ENCODE data around the gene NDUFV1. TPM values are rescaled to one million over a fixed set of nuclear protein-coding genes. Genes with fewer than 3 reads are reported as not detected.
"Not testable (repeated sequence)": the region's sequence is repeated elsewhere in the genome, so short reads cannot be mapped to it uniquely, and the experiment has no call there.

Gene NDUFV1
- total RNA-seq, 1 donor from 2014 or later = 202 TPM

DNA sequence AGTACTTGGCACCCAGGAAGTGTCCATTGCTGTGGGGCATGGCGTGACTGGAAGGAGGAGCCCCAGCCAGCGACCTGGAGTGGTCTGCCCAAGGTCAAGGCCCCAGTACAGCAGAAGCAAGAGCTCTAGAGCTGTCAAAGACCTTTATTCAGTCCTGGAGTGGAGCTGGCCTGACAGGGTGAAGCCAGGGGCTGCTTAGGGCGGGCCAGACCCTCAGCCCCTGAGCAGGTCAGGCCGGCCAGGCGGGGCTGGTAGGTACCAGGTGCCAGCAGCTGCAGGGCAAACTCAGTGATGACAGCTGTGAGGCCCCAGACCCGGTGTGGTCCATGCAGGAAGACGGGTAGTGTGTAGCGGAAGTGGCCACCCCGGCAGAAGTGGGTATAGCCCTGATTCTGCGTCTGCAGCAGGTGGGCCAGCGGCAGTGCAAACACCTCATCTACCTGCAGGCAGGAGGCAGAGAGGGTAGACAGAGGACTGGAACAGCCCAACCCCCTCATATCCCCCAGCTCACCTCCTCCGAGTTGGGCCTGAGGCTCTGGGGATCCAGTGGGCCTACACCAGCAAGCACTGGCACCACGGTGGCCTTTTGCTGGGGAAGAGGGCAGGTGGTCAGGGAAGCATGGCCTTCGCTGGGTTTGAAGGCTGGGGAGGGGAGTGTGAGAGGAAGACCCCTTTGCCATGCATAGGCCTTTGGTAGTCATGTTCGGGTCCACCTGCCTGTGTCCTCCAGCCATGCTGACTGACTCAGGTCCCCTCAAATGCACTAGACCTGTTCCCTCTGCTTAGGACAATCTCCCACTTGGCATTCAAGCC, 21.3 kb downstream of the NDUFV1 start:
- no peak for DNase-seq (ENCODE audit: low spot score)

DNA sequence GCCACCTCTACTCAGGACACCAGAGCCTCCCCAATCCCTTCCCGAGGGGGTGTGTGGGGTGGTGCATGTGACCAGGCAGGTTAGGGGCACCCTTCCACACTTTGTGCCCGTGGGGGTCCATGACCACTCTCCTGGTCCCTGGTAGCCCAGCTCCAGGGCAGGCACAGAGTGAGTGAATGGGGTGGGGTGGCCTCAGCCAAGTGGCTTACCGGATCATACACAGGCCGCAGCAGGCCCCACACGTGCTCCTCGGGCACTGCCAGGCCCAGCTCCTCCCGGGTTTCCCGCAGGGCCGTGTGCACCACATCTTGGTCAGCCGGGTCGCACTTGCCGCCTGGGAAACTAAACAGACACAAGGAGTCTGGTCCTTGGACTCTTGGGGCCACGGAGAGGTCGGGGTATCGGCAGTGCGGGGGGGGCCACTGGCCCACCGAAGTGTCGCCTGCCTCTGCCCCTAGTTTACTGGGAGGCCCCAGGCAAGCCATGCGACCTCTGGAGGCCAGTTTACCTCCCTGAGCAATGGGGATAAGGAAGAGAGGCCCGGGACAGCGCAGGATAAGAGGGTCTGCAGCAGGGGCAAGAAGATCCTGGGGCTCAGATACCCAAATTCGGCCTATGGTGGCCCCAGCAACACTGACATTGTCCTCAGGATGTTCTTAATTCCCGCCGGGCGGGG, 22.1 kb downstream of the NDUFV1 start:
- DNase-seq (ENCODE audit: low spot score) = no peak

DNA sequence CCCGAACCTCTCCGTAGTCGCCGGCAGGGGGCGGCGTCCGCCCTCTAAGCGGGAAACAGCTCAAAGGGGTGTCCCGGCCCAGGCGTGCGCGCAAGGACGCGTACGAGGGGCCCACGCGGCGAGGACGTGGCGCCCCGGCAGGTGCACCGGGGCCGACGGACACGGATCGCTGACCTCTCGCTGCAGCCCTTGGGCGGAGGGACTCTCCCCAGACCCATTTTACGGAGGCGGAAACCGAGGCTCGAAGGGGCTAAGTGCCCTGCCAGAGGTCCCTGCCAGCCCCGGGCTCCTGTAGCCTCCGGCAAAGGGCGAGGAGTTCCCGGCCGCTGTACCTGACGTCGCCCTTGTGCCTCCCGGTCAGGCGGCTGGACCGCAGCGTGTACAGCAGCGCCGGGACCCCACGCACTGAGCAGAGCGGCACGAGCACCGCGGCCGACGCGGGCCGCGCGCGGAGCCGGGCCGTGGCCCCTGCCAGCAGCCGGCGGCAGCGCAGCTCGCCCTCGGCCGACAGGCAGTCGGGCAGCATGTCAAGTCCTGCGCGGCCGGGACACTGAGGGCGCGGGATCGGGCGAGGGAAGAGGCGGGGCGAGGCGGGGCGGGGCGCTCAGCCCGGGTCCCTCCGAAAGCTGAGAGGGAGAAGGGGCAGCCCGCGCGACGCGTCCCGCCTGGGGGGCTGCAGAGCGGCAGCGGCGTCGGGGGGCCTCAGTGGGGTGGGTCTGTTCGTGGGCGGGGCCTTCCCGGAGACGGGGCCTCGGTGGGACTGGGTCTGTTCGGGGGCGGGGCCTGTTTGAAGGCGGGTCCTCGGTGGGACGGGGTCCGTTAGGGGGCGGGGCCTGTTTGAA, 22.9 kb downstream of the NDUFV1 start, which contains the start of gene NUDT8:
NUDT8 (minus strand) TSS at position 552 of the 842 bp plus-strand sequence; CDS start at position 526, 26 bp downstream.
- DNase-seq (ENCODE audit: low spot score) = peak; percentile 82

DNA sequence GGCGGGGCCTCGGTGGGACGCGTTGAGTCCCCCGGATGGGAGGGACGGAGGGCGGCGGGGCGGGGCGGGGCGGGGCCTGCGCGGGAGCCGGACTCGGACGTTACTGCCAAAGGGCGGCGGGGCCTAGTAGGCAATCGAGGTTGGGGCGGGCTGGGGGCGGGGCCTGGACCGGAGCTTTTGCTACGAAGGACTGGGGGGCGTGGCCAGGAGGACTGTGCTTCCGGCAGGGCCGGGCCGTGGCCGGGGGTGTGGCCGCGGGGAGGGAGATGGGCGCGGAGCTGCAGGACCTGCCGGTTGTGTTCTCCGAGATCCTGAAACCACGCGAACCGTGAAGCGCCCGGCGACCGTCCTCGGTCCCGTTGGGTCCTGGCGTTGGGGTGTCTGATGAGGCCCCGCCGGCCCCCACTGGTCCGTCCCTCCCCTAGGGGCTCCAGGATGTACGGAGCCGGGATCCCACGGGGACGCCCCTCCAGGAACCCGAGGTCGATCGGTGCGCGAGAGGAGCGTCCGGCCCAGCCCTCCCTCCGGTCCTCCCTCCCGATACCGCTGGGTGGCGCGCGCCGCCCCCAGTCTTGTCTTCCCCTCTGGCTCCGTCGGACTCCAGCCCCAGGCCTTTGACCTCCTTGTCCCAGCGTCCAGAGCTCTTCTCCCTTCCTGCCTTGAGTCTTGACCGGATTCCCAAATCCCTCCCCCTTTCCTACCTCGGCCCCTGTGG, 23.6 kb downstream of the NDUFV1 start:
- DNase-seq (ENCODE audit: low spot score) = peak; percentile 99

DNA sequence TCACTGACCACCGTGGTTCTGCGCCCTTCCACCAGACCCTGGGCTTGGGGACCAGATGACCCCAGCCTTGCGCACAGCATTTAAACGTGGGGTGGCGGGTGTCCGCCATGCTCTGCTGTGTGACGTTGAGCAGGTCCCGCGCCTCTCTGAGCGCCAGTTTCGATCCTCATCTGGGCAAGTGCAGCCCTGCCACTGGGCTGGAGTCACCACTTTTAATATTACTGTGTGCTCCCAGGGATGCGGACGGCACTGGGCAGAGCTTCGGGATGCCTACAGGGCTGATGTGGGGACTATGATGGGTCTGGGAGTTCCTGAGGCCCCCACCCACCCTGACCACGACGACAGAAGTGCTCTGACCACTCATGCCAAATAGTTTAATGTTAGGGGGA, 24.2 kb downstream of the NDUFV1 start:
- no peak for DNase-seq (ENCODE audit: low spot score)

DNA sequence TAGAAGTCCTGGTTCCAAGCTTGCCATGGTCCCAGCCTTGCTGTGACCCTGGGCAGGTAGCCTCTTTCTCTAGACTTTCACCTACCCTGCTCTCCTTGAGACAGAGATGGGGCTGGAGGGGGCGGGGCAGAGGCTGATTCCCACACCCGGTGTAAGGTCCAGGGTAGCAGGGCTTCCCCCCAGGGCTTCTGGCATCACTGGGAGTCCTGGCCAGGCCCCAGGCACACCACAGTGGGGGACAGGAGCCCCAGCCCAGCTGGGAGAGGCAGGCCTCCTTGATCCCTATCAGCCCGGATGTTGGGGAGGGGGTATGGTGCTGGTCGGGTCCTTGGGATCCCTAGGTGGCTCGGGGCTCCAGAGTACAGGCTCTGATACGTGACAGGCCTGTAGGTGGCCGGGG, 24.7 kb downstream of the NDUFV1 start:
- no peak for DNase-seq (ENCODE audit: low spot score)

DNA sequence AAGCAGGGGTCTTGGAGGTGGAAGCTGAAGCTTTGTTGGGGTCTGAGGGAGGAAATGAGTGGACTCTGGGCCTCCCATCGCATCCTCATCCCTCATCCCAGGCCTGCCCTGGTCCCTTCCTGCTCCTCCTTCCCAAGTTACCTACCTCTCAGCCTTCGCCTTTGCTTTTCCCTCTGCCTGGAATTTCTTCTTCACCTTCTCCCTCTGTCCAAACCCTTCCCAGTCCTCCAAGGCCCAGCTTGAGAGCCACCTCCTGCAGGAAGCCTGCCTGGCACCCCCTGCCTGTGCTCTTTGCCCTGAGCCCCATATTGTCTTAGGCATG, 25.1 kb downstream of the NDUFV1 start:
- no peak for DNase-seq (ENCODE audit: low spot score)

DNA sequence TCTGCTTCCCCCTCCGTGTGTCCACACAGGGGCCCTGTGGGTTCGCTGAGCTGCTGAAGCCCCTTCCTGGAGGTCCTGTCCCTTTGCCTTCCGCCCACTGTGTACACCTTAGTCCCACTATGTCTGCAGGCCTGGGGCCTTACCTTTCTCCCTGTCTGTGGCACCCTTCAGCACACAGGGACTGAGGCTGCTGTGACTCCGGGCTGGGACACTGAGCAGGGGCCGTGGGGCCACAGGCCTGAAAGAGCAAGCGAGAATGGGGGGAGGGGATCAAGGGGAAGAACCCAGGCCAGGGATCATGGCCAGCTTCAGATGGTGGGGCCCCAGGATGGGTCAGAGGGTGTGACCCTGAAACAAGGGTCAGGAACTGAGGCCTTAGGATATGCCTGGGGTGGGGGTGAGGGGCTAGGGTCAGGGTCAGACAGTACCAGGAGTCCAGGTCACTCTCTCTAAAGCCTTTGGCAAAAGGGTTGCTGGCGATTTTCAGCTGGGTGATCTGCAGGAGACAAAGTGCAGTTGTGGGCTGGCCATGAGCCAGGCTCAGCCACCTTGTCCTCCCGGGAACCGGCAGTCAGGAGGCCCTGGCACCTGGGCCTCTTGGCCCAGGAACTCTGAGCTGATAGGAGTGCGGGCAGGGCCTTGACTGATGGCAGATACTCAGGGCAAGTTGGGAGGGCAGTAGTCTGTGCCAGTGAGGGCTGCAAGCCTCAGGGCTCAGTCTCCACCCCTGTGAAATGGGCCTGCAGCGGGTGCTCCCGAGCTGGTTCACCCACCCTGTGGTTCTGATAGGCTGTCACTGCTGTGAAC, 25.6 kb downstream of the NDUFV1 start:
- peak; percentile 63 for DNase-seq (ENCODE audit: low spot score)

DNA sequence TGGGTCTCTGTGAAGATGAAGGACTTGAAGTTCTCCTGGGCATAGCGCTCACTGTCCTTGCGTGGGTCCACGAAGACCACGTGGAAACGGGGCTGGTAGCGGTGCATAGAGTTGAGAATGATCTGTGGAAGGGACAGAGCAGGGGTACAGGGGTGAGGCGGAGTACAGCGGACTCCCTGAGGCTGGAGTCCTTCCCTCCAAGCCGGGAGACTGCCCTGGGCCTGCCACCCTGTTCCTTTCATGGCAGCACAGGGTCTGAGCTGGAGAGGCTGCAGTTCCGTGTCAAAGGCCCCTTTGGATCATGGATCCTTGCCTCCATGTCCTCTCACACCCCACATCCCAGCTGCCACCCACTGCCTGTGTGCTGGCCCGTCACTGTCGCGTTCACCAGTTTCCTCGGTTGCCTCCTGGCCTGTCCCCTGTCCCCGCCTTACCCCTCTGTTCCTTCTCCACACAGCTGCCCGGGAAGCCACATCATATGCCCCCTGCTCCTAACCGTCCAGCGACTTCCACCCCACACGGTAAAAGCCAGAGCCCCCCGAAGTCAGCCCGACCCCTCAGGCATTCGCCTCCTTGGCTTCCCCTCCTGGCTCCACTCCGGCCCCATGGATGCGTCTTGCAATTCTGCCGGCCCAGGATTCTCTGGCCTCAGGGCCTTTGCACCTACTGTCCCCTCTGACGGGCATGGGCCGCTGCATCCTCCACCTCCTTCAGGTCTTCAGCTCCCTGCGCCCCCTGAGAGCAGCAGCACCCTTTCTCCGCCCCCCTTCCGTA, 26.4 kb downstream of the NDUFV1 start:
- DNase-seq (ENCODE audit: low spot score) = no peak

DNA sequence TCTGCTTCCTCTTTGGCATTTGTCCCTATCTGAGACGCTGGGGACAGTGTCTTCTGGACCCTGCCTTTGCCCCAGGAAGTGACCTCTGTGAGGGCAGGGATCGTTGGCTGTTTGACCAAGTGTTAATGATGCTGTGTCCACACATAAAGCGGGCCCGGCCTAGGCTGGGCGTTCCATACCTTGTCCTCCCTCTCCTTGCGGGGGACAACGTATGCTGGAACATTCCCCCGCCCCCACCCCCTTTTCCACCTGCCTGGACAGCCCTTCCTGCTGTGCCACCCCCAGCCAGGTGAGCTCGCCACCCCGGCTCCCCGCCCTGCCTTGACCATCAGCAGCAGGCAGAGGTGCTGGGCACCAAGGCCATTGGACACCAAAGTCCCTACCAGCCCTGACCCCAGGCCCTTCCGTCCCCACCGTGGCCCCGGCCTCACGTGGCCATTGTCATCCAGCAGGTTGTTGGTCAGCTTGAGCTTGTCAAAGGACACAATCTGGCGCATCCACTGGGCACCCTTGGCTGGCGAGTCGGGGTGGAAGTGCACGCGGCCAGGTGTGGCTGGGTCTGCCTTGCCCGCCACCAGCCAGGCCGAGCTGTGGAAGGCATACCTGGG, 27.1 kb downstream of the NDUFV1 start:
- DNase-seq (ENCODE audit: low spot score) = no peak

DNA sequence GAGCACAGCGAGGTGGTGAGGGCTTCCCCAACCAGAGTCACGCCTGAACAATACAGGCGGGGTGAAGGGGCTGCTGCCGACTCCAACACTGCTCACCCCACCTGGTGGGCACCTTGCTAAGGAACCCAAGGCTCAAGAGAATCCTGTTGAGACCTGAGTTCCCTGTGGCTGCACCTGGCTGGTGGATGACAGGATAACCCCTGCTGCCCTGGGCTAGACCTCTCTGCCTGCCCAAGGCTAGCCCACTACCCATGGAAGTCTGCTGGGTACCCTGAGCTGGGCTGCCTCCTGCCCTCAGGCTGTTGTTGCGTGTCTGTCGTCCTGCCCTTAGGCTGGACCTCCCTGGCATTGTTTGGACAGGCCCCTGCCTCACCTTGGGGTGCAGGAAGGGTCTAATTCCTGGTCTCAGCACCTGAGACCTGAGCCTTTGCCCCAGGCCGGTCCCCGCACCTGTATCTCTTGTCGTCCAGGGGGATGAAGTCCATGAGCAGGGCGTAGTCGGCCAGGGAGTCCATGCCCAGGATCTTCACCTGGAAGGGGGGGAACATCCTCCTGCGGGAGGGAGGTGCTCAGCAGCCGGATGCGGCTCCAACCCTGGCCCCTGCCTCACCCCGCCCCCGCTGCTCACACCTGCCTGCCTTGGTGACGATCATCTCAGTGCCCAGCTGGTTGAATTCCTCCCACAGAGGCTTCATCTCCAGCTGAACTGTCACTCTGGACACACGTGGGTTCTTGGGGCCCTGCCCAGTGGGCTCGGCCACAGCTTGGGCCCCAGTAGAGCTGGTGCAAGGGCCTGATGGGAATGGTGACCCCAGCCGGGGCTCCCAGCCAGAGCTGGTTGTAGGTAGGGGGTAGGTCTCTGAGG, 27.9 kb downstream of the NDUFV1 start:
- no peak for DNase-seq (ENCODE audit: low spot score)

DNA sequence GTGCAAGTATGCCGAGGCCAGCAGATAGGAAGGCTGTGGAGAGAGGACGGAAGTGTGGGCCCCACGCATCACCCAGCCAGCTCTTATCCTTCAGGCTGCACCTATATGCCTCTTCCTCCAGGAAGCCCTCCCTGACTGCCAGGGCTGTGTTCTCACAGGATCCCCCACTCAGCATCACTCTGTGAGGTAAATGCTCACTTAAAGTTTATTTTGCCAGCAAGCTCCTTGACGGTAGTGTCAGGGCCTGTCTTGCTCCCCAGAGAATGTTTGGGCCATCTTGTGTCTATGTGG, 28.4 kb downstream of the NDUFV1 start:
- DNase-seq (ENCODE audit: low spot score) = no peak

DNA sequence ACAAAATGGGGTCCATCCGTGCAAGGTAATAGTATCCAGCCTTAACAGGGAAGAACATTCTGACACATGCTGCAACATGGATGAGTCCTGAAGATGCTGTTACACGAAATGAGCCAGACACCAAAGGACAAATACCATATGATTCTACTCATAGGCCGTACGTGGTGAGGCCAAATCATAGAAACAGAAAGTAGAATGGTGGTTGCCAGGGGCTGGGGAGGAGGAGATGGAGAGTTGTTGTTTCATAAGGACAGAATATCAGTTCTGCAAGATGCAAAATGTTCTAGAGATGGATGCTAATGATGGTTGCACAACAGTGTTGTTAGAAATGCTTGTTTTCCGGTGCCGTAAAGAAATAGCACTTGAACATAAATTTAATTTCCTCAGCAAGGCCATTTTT, 30.2 kb downstream of the NDUFV1 start:
- no peak for DNase-seq (ENCODE audit: low spot score)

DNA sequence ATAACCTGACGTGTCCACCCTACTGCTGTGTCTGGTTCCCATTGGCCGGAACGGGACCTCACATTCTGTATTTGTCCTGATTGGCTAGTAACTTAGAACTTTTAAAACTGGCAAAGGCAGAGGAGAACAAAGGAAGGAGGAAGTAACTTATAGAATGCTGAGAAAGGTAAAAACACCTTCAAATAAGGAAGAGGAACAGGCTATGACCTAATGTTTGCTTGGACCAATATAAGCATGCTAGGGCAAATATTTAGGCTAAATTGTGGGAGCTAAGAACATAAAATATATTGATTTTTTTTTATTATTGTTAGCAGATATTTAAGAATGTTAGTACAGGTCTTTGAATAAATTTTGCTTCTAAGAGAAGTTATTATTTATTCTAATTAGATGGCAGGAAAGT, 30.7 kb downstream of the NDUFV1 start:
- not testable (repeated sequence) for DNase-seq (ENCODE audit: low spot score)

DNA sequence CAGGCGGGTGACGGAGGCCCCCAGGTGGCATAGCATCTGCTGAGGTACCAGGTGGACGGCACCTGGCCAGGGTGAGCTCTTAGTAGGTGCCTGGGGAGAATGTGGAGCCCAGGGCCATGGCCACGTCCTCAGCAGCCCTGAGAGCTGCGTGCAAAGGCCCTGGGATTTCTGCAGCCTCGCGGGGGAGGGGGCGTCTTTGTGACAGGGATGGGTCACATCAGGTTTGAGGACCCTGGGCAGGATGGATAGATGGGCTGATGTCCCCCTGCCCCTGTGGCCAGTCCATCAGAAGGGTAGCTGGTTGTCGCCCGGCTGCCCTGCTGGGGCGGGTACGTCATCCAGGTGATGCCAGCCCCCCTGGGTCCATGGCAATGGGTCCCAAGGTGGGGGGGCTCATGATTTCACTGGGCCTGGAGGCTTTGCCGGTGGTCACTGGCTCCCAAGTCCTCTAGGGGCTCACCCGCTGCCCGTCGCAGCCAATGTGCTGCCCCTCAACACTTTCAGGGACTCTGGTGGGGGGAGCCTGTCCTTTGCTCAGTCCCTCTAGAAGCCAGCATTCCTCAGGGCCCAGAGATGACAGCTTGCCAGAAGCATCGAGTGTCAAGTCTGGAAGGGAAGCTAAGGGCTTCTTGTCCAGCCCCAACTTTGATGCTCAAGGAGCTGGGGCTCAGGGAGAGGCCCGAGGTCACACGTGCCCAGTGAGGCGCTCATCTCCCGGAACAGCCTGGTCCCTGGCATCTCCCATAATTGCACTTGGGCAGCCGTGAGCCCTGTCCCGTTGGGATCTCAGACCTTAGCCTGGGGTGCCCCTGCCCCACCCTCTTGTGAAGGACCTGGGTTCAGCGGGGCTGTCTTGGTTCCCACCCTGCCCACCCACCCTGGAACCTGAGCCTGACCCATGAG, 32.0 kb downstream of the NDUFV1 start:
- DNase-seq (ENCODE audit: low spot score) = no peak

DNA sequence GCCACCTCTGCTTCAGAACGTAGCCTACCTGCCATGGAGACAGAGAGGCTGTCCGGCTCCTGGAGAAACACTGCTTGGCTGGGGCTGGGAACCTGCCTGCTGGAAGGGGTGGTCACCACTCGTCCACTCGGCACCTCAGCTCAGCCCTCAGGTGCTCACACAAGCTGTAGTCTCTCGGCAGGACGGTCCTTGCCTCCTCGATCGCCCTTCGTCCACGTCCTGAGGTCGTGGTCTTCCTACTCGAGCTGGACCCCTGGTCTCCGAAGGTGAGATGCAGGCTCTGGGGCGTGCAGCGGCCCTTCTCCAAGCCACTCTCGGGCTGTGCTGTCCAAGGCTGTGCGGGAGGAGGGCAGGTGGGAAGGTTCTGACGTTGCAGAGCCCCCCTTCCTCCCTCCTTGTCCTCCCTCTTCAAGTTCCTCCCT, 32.7 kb downstream of the NDUFV1 start, which contains the start of gene TBX10:
TBX10 (minus strand) TSS at position 326 of the 422 bp plus-strand sequence; CDS start at position 35, 291 bp downstream.
- no peak for DNase-seq (ENCODE audit: low spot score)

DNA sequence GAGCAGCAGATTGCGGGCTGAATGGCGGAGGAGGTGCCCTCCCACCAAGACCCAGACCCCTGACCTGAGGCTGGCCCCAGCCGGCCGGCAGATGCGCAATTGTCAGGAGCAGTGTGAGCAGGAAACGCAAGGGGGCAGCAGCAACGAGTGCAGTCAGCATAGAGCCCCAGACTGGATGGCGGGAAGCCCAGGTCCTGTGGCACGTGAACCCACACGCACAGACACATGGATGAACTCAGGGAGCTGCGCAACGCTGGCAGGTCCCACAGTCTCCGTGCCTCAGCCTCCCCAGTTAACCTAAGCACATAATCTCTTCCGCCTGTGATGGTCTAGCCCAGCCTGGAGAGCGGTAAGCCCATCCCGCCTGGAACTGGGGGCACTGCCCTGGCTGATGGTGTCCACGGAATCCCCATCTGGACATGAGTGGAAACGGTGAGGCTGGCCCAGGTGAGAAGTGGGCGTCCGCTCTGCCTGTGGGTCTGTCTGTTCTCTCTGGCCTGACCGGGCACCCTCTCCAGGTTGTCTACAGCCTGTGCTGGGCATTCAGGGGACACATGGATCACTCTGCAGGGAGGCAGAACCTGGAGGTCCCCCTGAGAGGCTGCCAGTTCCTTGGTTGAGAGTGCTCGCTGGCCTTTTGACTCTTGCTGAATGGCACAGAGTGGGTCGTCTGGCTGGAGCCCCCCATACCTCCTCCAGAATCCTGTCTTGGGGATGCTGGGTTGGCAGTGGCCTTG, 33.5 kb downstream of the NDUFV1 start:
- DNase-seq (ENCODE audit: low spot score) = peak; percentile 58

Data from mucosa of gallbladder (tissue), 1 donor.